Measurements from ENCODE around the gene YIPF3.

DNA sequence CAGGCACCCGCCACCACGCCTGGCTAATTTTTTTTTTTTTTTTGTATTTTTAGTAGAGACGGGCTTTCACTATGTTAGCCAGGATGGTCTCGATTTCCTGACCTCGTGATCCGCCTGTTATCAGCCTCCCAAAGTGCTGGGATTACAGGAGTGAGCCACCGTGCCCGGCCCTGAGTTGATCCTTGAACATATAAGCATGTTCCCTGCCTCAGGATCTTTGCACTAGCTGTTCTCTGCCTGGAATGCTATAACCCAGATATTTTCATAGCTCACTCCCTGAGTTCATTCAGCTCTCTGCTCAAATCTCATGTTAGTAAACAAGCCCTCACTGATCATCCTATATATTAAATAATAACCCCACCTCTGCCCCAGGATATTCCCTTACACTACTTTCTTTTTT lies 52.4 kb downstream of the YIPF3 start:
- TF ChIP-seq BACH2 (CRISPR knock-in tag; IDR thresholded peaks at IDR 0.05; ENCODE audit: borderline replicate concordance) = no peak
- TF ChIP-seq, protein P1, sequence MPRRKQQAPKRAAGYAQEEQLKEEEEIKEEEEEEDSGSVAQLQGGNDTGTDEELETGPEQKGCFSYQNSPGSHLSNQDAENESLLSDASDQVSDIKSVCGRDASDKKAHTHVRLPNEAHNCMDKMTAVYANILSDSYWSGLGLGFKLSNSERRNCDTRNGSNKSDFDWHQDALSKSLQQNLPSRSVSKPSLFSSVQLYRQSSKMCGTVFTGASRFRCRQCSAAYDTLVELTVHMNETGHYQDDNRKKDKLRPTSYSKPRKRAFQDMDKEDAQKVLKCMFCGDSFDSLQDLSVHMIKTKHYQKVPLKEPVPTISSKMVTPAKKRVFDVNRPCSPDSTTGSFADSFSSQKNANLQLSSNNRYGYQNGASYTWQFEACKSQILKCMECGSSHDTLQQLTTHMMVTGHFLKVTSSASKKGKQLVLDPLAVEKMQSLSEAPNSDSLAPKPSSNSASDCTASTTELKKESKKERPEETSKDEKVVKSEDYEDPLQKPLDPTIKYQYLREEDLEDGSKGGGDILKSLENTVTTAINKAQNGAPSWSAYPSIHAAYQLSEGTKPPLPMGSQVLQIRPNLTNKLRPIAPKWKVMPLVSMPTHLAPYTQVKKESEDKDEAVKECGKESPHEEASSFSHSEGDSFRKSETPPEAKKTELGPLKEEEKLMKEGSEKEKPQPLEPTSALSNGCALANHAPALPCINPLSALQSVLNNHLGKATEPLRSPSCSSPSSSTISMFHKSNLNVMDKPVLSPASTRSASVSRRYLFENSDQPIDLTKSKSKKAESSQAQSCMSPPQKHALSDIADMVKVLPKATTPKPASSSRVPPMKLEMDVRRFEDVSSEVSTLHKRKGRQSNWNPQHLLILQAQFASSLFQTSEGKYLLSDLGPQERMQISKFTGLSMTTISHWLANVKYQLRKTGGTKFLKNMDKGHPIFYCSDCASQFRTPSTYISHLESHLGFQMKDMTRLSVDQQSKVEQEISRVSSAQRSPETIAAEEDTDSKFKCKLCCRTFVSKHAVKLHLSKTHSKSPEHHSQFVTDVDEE (CRISPR knock-in tag; IDR thresholded peaks at IDR 0.05) = no peak

All from SK-N-SH treated with all-trans-retinoic acid at 6 μM for 48 hours (cell line).